H1 (cell line): ENCODE results near the gene COL6A3. TPM values are rescaled to one million over a fixed set of nuclear protein-coding genes. Genes with fewer than 3 reads are reported as not detected.

Experiments
- CTCF ChIA-PET: fragments of 300-600 bp; sonication (Branson Sonifier 250); formaldehyde crosslinking; loops from one replicate; lab custom pipeline; 2021; ENCODE audit not compliant: partially characterized antibody; lab: Charles Lee
- POLR2A ChIA-PET: fragments of 300-600 bp; sonication (Branson Sonifier 250); formaldehyde crosslinking; loops from one replicate; lab custom pipeline; 2021; ENCODE audit warnings: inconsistent platforms; ENCODE audit not compliant: partially characterized antibody; lab: Charles Lee
- DNase-seq, 2 experiments: peaks; one replicate each; pipeline versions ENCODE4 v3.0.0 to v3.0.0-alpha.2; 2010 to 2022; ENCODE audit warnings: low spot score in 2 of 2, low read depth in 1 of 2, mixed read lengths in 1 of 2
- FAIRE-seq: peaks from 2 replicates; lab custom pipeline; 2011; peaks lifted over from hg19 to GRCh38; lab: Jason Lieb, UNC
- H2AFZ ChIP-seq: 2 replicates; pipeline ENCODE4 v1.8.1; 2012; ENCODE audit warnings: low read length, inconsistent platforms
- H2AK5ac ChIP-seq: 2 replicates; pipeline ENCODE4 v1.6.1; 2013; ENCODE audit warnings: low read depth, low read length
- H2BK120ac ChIP-seq: replicated peaks from 2 replicates; pipeline ENCODE3; 2013; ENCODE audit warnings: low read depth, low read length, inconsistent platforms
- H2BK12ac ChIP-seq: 2 replicates; pipeline ENCODE4 v1.6.1; 2013; ENCODE audit warnings: low read depth, low read length
- H2BK15ac ChIP-seq: 2 replicates; pipeline ENCODE4 v1.6.1; 2013; ENCODE audit warnings: low read length
- H2BK20ac ChIP-seq: 2 replicates; pipeline ENCODE4 v1.6.1; 2013; ENCODE audit warnings: low read length
- H2BK5ac ChIP-seq: 2 replicates; pipeline ENCODE4 v1.6.1; 2013; ENCODE audit warnings: low read depth, low read length
- H3K14ac ChIP-seq: 2 replicates; pipeline ENCODE4 v1.6.1; 2013; ENCODE audit warnings: inconsistent platforms; ENCODE audit not compliant: insufficient read length
- H3K18ac ChIP-seq: 2 replicates; pipeline ENCODE4 v1.6.1; 2013; ENCODE audit warnings: low read length; ENCODE audit errors: extremely low read depth
- H3K23ac ChIP-seq: 2 replicates; pipeline ENCODE4 v1.6.1; 2013; ENCODE audit warnings: inconsistent platforms; ENCODE audit not compliant: insufficient read length
- H3K23me2 ChIP-seq: 2 replicates; pipeline ENCODE4 v1.6.1; 2013; ENCODE audit warnings: low read depth, low read length
- H3K27ac ChIP-seq: 2 replicates; pipeline ENCODE4 v1.6.1; 2011; ENCODE audit warnings: low read depth, low read length, inconsistent platforms
- H3K27me3 ChIP-seq, 4 experiments: replicated peaks in 1 of 4; 1 replicate in 1 of 4; 2 replicates in 3 of 4; pipeline versions ENCODE4 v1.6.1 to v1.8.1; 2011 to 2013; ENCODE audit warnings: low read length in 3 of 4, mild to moderate bottlenecking in 3 of 4, inconsistent platforms in 2 of 4, mixed read lengths in 2 of 4, moderate library complexity in 1 of 4; ENCODE audit not compliant: control insufficient read depth in 3 of 4, insufficient read depth in 3 of 4; ENCODE audit errors: extremely low read depth in 1 of 4
- H3K36me3 ChIP-seq, 4 experiments: 2 replicates each; pipeline versions ENCODE4 v1.6.1 to v1.8.1; 2011 to 2013; ENCODE audit warnings: mild to moderate bottlenecking in 4 of 4, low read length in 3 of 4, moderate library complexity in 2 of 4, control low read depth in 1 of 4, inconsistent platforms in 1 of 4; ENCODE audit not compliant: insufficient read depth in 4 of 4, control insufficient read depth in 2 of 4
- H3K4ac ChIP-seq: replicated peaks from 2 replicates; pipeline ENCODE3; 2013; ENCODE audit warnings: low read length, low read depth, mixed read lengths, inconsistent platforms; ENCODE audit not compliant: insufficient read length
- H3K4me1 ChIP-seq, 4 experiments: replicated peaks in 1 of 4; 1 replicate in 1 of 4; 2 replicates in 3 of 4; pipeline versions ENCODE4 v1.6.1 to v1.8.1; 2011 to 2013; ENCODE audit warnings: low read length in 3 of 4, inconsistent platforms in 2 of 4, mixed read lengths in 1 of 4; ENCODE audit not compliant: insufficient read depth in 4 of 4, control insufficient read depth in 3 of 4
- H3K4me2 ChIP-seq, 2 experiments: 2 replicates each; pipeline versions ENCODE4 v1.6.1 to v1.8.1; 2011 to 2013; ENCODE audit warnings: low read depth in 2 of 2, low read length in 2 of 2, control low read depth in 1 of 2, inconsistent platforms in 1 of 2, mild to moderate bottlenecking in 1 of 2; ENCODE audit not compliant: insufficient read depth in 1 of 2
- H3K4me3 ChIP-seq, 4 experiments: fragments of 200-600, 300-600 bp in 1 of 4; sonication (generic), shearing (Covaris generic), sonication (Bioruptor Twin) in 1 of 4; 2 replicates each; pipeline versions ENCODE4 v1.5.1 to v1.8.1; 2011 to 2016; ENCODE audit warnings: low read length in 4 of 4, low read depth in 3 of 4, control low read depth in 2 of 4, inconsistent platforms in 2 of 4, mild to moderate bottlenecking in 2 of 4, mixed read lengths in 1 of 4, moderate library complexity in 1 of 4; ENCODE audit not compliant: insufficient read depth in 2 of 4; ENCODE audit errors: extremely low read depth in 1 of 4
- H3K56ac ChIP-seq: replicated peaks from 2 replicates; pipeline ENCODE3; 2013; ENCODE audit warnings: low read depth, mild to moderate bottlenecking, mixed read lengths, low read length, inconsistent platforms; ENCODE audit not compliant: insufficient read length
- H3K79me1 ChIP-seq: 2 replicates; pipeline ENCODE4 v1.6.1; 2013; ENCODE audit warnings: low read depth, low read length, control low read depth
- H3K79me2 ChIP-seq, 2 experiments: 2 replicates each; pipeline versions ENCODE4 v1.6.1 to v1.8.1; 2012 to 2013; ENCODE audit warnings: low read length in 2 of 2, mild to moderate bottlenecking in 2 of 2, inconsistent platforms in 1 of 2; ENCODE audit not compliant: insufficient read depth in 2 of 2, control insufficient read depth in 1 of 2
- H3K9ac ChIP-seq, 4 experiments: replicated peaks in 1 of 4; 1 replicate in 1 of 4; 2 replicates in 3 of 4; pipeline versions ENCODE4 v1.6.1 to v1.8.1; 2011 to 2013; ENCODE audit warnings: low read depth in 3 of 4, low read length in 3 of 4, control low read depth in 2 of 4, mild to moderate bottlenecking in 2 of 4, moderate library complexity in 2 of 4, inconsistent platforms in 1 of 4; ENCODE audit errors: extremely low read depth in 1 of 4
- H3K9me3 ChIP-seq, 2 experiments: 2 replicates each; pipeline versions ENCODE4 v1.6.1 to v1.8.1; 2012 to 2013; ENCODE audit warnings: mild to moderate bottlenecking in 2 of 2, moderate library complexity in 2 of 2, control low read depth in 1 of 2, inconsistent platforms in 1 of 2, low read depth in 1 of 2, low read length in 1 of 2, mixed read lengths in 1 of 2; ENCODE audit not compliant: insufficient read depth in 2 of 2
- H4K20me1 ChIP-seq, 2 experiments: replicated peaks in 1 of 2; 2 replicates each; pipeline versions ENCODE3 to v1.8.1; 2011 to 2013; ENCODE audit warnings: inconsistent platforms in 2 of 2, low read length in 2 of 2, mild to moderate bottlenecking in 1 of 2; ENCODE audit not compliant: insufficient read depth in 2 of 2, control insufficient read depth in 1 of 2
- H4K5ac ChIP-seq: 2 replicates; pipeline ENCODE4 v1.6.1; 2013; ENCODE audit warnings: low read length, low read depth, mixed read lengths, inconsistent platforms; ENCODE audit not compliant: insufficient read length
- H4K8ac ChIP-seq: 2 replicates; pipeline ENCODE4 v1.8.0; 2013; ENCODE audit warnings: mild to moderate bottlenecking, moderate library complexity, low read length, inconsistent platforms; ENCODE audit not compliant: insufficient read depth; ENCODE audit errors: extremely low read depth
- H4K91ac ChIP-seq: replicated peaks from 2 replicates; pipeline ENCODE3; 2013; ENCODE audit warnings: low read length, mixed read lengths, inconsistent platforms; ENCODE audit not compliant: insufficient read length
- E2F6 ChIP-seq: IDR thresholded peaks from 2 replicates; pipeline ENCODE4 v1.6.1; 2012; ENCODE audit warnings: inconsistent platforms
- POLR2A ChIP-seq, 2 experiments: IDR thresholded peaks; 1 replicate in 1 of 2; 2 replicates in 1 of 2; pipeline ENCODE4 v1.6.1; 2011; ENCODE audit warnings: low read depth in 2 of 2, low read length in 2 of 2, mild to moderate bottlenecking in 2 of 2; ENCODE audit errors: control extremely low read depth in 1 of 2
- WGBS, 2 experiments: shearing (Covaris generic) in 1 of 2; methylation state at CpG; one replicate each; pipeline versions ENCODE4 v1.1.6 to v1.1.7; 2013 to 2015; ENCODE audit warnings: low lambda C conversion rate in 2 of 2, mixed read lengths in 2 of 2, inconsistent platforms in 1 of 2, low coverage in 1 of 2, missing lambda C conversion rate in 1 of 2; ENCODE audit not compliant: insufficient replicate concordance in 2 of 2, insufficient coverage in 1 of 2, insufficient read length in 1 of 2; ENCODE audit errors: extremely low coverage in 1 of 2, missing lambda C conversion rate in 1 of 2; 5-methylcytosine and 5-hydroxymethylcytosine counted together
- polyA plus RNA-seq, 7 experiments: library from polyadenylated mRNA; depleted of rRNA in 3 of 7; stranded (reverse) in 5 of 7; unstranded in 2 of 7; fragments of >200 nt in 5 of 7; fragments of 200-250 nt in 2 of 7; gene quantifications; 1 replicate in 5 of 7; 2 replicates in 1 of 7; 4 replicates in 1 of 7; pipeline versions ENCODE4 v1.2.1 to v1.2.3, GENCODE V29; 2011 to 2013; ENCODE audit warnings: missing spikeins in 2 of 7, mixed read lengths in 2 of 7
- total RNA-seq: library from RNA; stranded (reverse); fragmentation: NEBNext Ultra II Directional; extraction: Animal tissue kit (Norgen Biotek cat#: 25700); gene quantifications from 2 replicates; pipeline ENCODE4 v1.2.1, GENCODE V29; 2021

Gene COL6A3
- total and polyA plus RNA-seq, 2 of the 8 experiments (the other 6 are each of a cell fraction or from before 2014, with no cell fraction given), result 1.2 to 3.4 TPM

- Histone ChIP-seq H3K18ac (no peak overlapping the region), H4K20me1 (no peaks in the 10 kb centered on the region), H2AK5ac (0 out of 2 replicates have a peak overlapping the region, but pooled peaks have one; percentile 42), H2BK5ac (no peak overlapping the region), H3K27me3 (no peaks in the 10 kb centered on the region; a peak in 1 of 7 replicates), H4K8ac (no peak overlapping the region), H2AFZ (no peak overlapping the region), H4K91ac (no peak overlapping the region), H3K14ac (no peak overlapping the region), H3K23ac (no peak overlapping the region), H3K23me2 (no peaks in the 10 kb centered on the region), H3K79me2 (no peaks in the 10 kb centered on the region), H3K4ac (no peak overlapping the region), H3K9me3 (no peaks in the 10 kb centered on the region), H4K5ac (no peak overlapping the region), H3K79me1 (no peaks in the 10 kb centered on the region), H3K4me2 (no peak overlapping the region), H3K9ac (no peak overlapping the region), H2BK15ac (no peak overlapping the region), H2BK20ac (no peak overlapping the region), H3K4me1 (no peaks in the 10 kb centered on the region; a peak in 1 of 7 replicates), H3K56ac (no peak overlapping the region), H3K27ac (no peak overlapping the region), H3K4me3 (no peak overlapping the region), H2BK120ac (no peak overlapping the region), H2BK12ac (no peak overlapping the region), H3K36me3 (no peaks in the 10 kb centered on the region)
- TF ChIP-seq POLR2A (IDR thresholded peaks at IDR 0.05; ENCODE audit: control extremely low read depth in 1 of 2, low read depth in 2 of 2, low read length in 2 of 2), result no peak
- no peak for TF ChIP-seq E2F6
- DNase-seq, result no peak
- no peak for FAIRE-seq
- CTCF ChIA-PET, result interaction anchor here (0.7 to 4.2 kb wide), 13 partner anchors 9 to 211 kb away, joined by 3 to 32 read pairs (median 4); no protein-coding TSS in a partner anchor
- 92% methylated on average over 7 of the region's 7 CpGs; no CpG with 5 or more reads in 1 of the 2 experiments for WGBS, 2 experiments
- POLR2A ChIA-PET, result no interaction called here
Measured at GRCh38 chr2:237321746-237322145, 92.2 kb downstream of the COL6A3 start.
